Nephron progenitor cell (in vitro differentiated cells): ENCODE data around the gene CDC5L.

Source experiments
- DNase-seq: peaks from one replicate; pipeline ENCODE4 v3.0.0; 2021
- H3K27ac Mint-ChIP-seq: 2 replicates; pipeline ENCODE4 v1.8.0; 2021; ENCODE audit warnings: mild to moderate bottlenecking, moderate library complexity, mixed read lengths
- H3K27me3 Mint-ChIP-seq: 2 replicates; pipeline ENCODE4 v1.8.0; 2021; ENCODE audit warnings: mild to moderate bottlenecking, low read depth, mixed read lengths; ENCODE audit not compliant: poor library complexity
- H3K36me3 Mint-ChIP-seq: 2 replicates; pipeline ENCODE4 v1.8.0; 2021; ENCODE audit warnings: low read depth, mixed read lengths
- H3K4me1 Mint-ChIP-seq: 2 replicates; pipeline ENCODE4 v1.8.0; 2021; ENCODE audit warnings: mixed read lengths
- H3K4me3 Mint-ChIP-seq: 2 replicates; pipeline ENCODE4 v1.8.0; 2021; ENCODE audit warnings: mild to moderate bottlenecking, moderate library complexity, mixed read lengths
- H3K9me3 Mint-ChIP-seq: 2 replicates; pipeline ENCODE4 v1.8.0; 2021; ENCODE audit warnings: mild to moderate bottlenecking, moderate library complexity, mixed read lengths
- CTCF ChIP-seq: fragments of 200-600 bp; sonication (generic); IDR thresholded peaks from 2 replicates; pipeline ENCODE4 v1.5.0; 2021; ENCODE audit warnings: antibody characterized with exemption

The CDC5L gene

DNA sequence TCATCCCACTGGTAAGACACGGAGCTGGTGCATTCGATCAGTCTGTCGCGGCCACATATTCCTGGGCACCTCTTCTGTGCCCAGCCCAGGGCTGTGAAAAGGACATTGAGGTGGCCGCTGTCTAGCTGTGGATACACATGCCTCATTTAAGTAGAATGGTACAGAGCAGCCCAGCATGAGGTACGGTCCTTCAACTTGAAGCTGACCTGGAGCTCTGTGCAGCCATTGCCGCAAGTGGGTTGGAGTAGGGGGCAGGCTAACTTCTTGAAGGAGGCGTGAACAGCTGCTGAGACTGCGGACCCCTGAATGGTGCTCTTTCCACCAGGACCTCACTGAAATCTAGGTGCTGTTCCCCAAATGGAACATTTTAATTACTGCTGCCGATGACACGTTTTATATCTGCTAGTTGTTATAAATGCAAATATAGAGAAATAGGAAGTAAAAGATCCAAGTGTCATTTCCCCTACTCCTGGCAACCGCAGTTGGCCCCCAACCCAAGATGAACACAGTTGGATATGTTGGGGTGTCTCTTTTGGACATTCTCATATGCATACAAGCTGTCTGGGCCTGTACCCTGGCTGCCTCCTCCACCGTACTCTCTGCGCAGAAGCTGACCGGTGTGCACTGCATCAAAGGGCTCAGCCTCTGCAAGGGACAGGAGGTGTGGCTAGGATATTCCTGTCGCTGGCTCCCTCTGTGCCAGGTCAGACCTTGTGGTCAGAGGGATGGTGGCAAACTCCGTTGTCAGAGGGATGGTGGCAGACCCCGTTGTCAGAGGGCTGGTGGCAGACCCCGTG, 86.1 kb downstream of the CDC5L start:
- Mint-ChIP-seq H3K27me3 (peaks cover 7% of the 10 kb centered on the region), H3K9me3 (no peaks in the 10 kb centered on the region), H3K4me3 (no peak overlapping the region), H3K27ac (no peak overlapping the region), H3K36me3 (no peaks in the 10 kb centered on the region), H3K4me1 (peaks cover 43% of the 10 kb centered on the region)
- no peak for DNase-seq
- TF ChIP-seq CTCF = no peak

- no peaks in the 10 kb centered on the region for H3K36me3 Mint-ChIP-seq
- no peak overlapping the region for H3K27ac Mint-ChIP-seq
- TF ChIP-seq CTCF = no peak
- no peak for DNase-seq
- H3K9me3 Mint-ChIP-seq = no peaks in the 10 kb centered on the region
- peaks cover 8% of the 10 kb centered on the region for H3K27me3 Mint-ChIP-seq
- no peak overlapping the region for H3K4me3 Mint-ChIP-seq
- H3K4me1 Mint-ChIP-seq = peaks cover 43% of the 10 kb centered on the region
Measured at GRCh38 chr6:44474190-44474631, 86.7 kb downstream of the CDC5L start.

GRCh38 chr6:44474643-44475042, 87.1 kb downstream of the CDC5L start:
- no peaks in the 10 kb centered on the region for H3K36me3 Mint-ChIP-seq
- no peak for TF ChIP-seq CTCF
- H3K4me3 Mint-ChIP-seq = no peak overlapping the region
- peaks cover 43% of the 10 kb centered on the region for H3K4me1 Mint-ChIP-seq
- no peaks in the 10 kb centered on the region for H3K9me3 Mint-ChIP-seq
- DNase-seq = no peak
- no peak overlapping the region for H3K27ac Mint-ChIP-seq
- H3K27me3 Mint-ChIP-seq = peaks cover 12% of the 10 kb centered on the region

- Mint-ChIP-seq H3K9me3 (no peaks in the 10 kb centered on the region), H3K27me3 (peaks cover 16% of the 10 kb centered on the region), H3K27ac (no peak overlapping the region), H3K4me3 (no peak overlapping the region), H3K4me1 (peaks cover 43% of the 10 kb centered on the region), H3K36me3 (no peaks in the 10 kb centered on the region)
- TF ChIP-seq CTCF = no peak
- DNase-seq = no peak
Measured at GRCh38 chr6:44475417-44475778, 87.9 kb downstream of the CDC5L start.

- peaks cover 48% of the 10 kb centered on the region for H3K4me1 Mint-ChIP-seq
- peak; percentile 90 for DNase-seq
- peak; percentile 95 for TF ChIP-seq CTCF
- no peaks in the 10 kb centered on the region for H3K9me3 Mint-ChIP-seq
- H3K27me3 Mint-ChIP-seq = peaks cover 16% of the 10 kb centered on the region
- no peak overlapping the region for H3K4me3 Mint-ChIP-seq
- H3K36me3 Mint-ChIP-seq = no peaks in the 10 kb centered on the region
- no peak overlapping the region for H3K27ac Mint-ChIP-seq
Measured at GRCh38 chr6:44475779-44476434, 88.4 kb downstream of the CDC5L start.

- TF ChIP-seq CTCF = no peak
- Mint-ChIP-seq H3K36me3 (no peaks in the 10 kb centered on the region), H3K4me3 (no peak overlapping the region), H3K4me1 (peaks cover 44% of the 10 kb centered on the region), H3K9me3 (no peaks in the 10 kb centered on the region), H3K27me3 (peaks cover 16% of the 10 kb centered on the region), H3K27ac (no peak overlapping the region)
- no peak for DNase-seq
Measured at GRCh38 chr6:44476849-44477248, 89.3 kb downstream of the CDC5L start.
